Liver (tissue), 9 donors: ENCODE data around the gene MED27. TPM values are rescaled to one million over a fixed set of nuclear protein-coding genes. Genes with fewer than 3 reads are reported as not detected.

ENCODE experiments used
- DNase-seq: peaks from one replicate; pipeline ENCODE4 v3.0.0-alpha.2; 2017; ENCODE audit warnings: low spot score
- H3K27ac ChIP-seq, 2 donors: one replicate each; pipeline ENCODE4 v1.7.0; 2013; ENCODE audit warnings: inconsistent platforms in 2 of 2, low read length in 2 of 2, control low read depth in 1 of 2, low read depth in 1 of 2, mild to moderate bottlenecking in 1 of 2
- H3K27me3 ChIP-seq, 4 donors: one replicate each; pipeline versions ENCODE4 v1.6.1 to v1.7.0; 2013; ENCODE audit warnings: low read length in 3 of 4, inconsistent platforms in 1 of 4, mild to moderate bottlenecking in 1 of 4, moderate library complexity in 1 of 4; ENCODE audit not compliant: control insufficient read depth in 4 of 4, insufficient read depth in 4 of 4
- H3K36me3 ChIP-seq, 4 donors: one replicate each; pipeline versions ENCODE4 v1.6.1 to v1.7.0; 2013; ENCODE audit warnings: low read length in 3 of 4, mild to moderate bottlenecking in 3 of 4, low read depth in 1 of 4, moderate library complexity in 1 of 4; ENCODE audit not compliant: control insufficient read depth in 4 of 4, insufficient read depth in 3 of 4
- H3K4me1 ChIP-seq, 4 donors: one replicate each; pipeline versions ENCODE4 v1.6.1 to v1.7.0; 2013; ENCODE audit warnings: low read length in 3 of 4, mild to moderate bottlenecking in 3 of 4, moderate library complexity in 1 of 4; ENCODE audit not compliant: control insufficient read depth in 4 of 4, insufficient read depth in 4 of 4
- H3K4me3 ChIP-seq, 3 donors: one replicate each; pipeline versions ENCODE4 v1.6.1 to v1.7.0; 2013; ENCODE audit warnings: low read length in 3 of 3, control low read depth in 1 of 3, low read depth in 1 of 3, mild to moderate bottlenecking in 1 of 3
- H3K9ac ChIP-seq, 2 donors: one replicate each; pipeline ENCODE4 v1.7.0; 2013; ENCODE audit warnings: low read length in 2 of 2, mild to moderate bottlenecking in 2 of 2, moderate library complexity in 2 of 2, control low read depth in 1 of 2, low read depth in 1 of 2
- H3K9me3 ChIP-seq, 4 donors: one replicate each; pipeline versions ENCODE4 v1.6.1 to v1.7.0; 2013; ENCODE audit warnings: low read length in 3 of 4; ENCODE audit not compliant: control insufficient read depth in 4 of 4
- EGR1 ChIP-seq, 2 donors: IDR thresholded peaks; 2 replicates each; pipeline ENCODE4 v1.6.1; 2016 to 2018; ENCODE audit warnings: antibody characterized with exemption in 2 of 2, low read depth in 2 of 2
- FOXA1 ChIP-seq: IDR thresholded peaks from 2 replicates; pipeline ENCODE4 v1.6.1; 2016; ENCODE audit warnings: antibody characterized with exemption
- FOXA2 ChIP-seq: IDR thresholded peaks from 2 replicates; pipeline ENCODE4 v1.6.1; 2016; ENCODE audit warnings: antibody characterized with exemption
- GABPA ChIP-seq, 2 donors: IDR thresholded peaks in 1 of 2; conservative IDR thresholded peaks in 1 of 2; 2 replicates each; pipeline ENCODE4 v1.6.1; 2016; ENCODE audit warnings: antibody characterized with exemption in 2 of 2, mild to moderate bottlenecking in 1 of 2, moderate library complexity in 1 of 2
- HNF4A ChIP-seq, 2 donors: conservative IDR thresholded peaks; 2 replicates each; pipeline ENCODE4 v1.6.1; 2016; ENCODE audit warnings: antibody characterized with exemption in 2 of 2, mild to moderate bottlenecking in 2 of 2
- HNF4G ChIP-seq: IDR thresholded peaks from 2 replicates; pipeline ENCODE4 v1.6.1; 2016; ENCODE audit warnings: antibody characterized with exemption
- JUND ChIP-seq, 2 donors: IDR thresholded peaks; 2 replicates each; pipeline ENCODE4 v1.6.1; 2016; ENCODE audit warnings: antibody characterized with exemption in 2 of 2
- NR2F2 ChIP-seq: IDR thresholded peaks from 2 replicates; pipeline ENCODE4 v1.6.1; 2016; ENCODE audit warnings: antibody characterized with exemption
- RAD21 ChIP-seq, 2 donors: IDR thresholded peaks; 2 replicates each; pipeline ENCODE4 v1.6.1; 2016; ENCODE audit warnings: antibody characterized with exemption in 2 of 2, mild to moderate bottlenecking in 2 of 2
- RXRA ChIP-seq, 2 donors: IDR thresholded peaks; 2 replicates each; pipeline ENCODE4 v1.6.1; 2017 to 2018; ENCODE audit warnings: antibody characterized with exemption in 2 of 2, mild to moderate bottlenecking in 1 of 2
- SP1 ChIP-seq: IDR thresholded peaks from 2 replicates; pipeline ENCODE4 v1.6.1; 2018; ENCODE audit warnings: antibody characterized with exemption, mild to moderate bottlenecking
- TAF1 ChIP-seq: conservative IDR thresholded peaks from 2 replicates; pipeline ENCODE4 v1.6.1; 2016; ENCODE audit warnings: antibody characterized with exemption, mild to moderate bottlenecking
- YY1 ChIP-seq: IDR thresholded peaks from 2 replicates; pipeline ENCODE4 v1.6.1; 2016; ENCODE audit warnings: antibody characterized with exemption, mild to moderate bottlenecking
- WGBS: extraction: QIAGEN DNeasy Blood & Tissue Kit; methylation state at CpG from one replicate; pipeline ENCODE4 v1.1.7; 2013; 5-methylcytosine and 5-hydroxymethylcytosine counted together
- polyA plus RNA-seq, 2 donors: library from polyadenylated mRNA; stranded (reverse) in 1 of 2; unstranded in 1 of 2; fragments of 200-250 nt in 1 of 2; fragments of >200 nt in 1 of 2; fragmentation: Nextera tagmentation in 1 of 2; extraction: Ambion mirVana in 1 of 2; gene quantifications; one replicate each; pipeline versions ENCODE4 v1.2.1 to v1.2.3, GENCODE V29; 2013 to 2015
- total RNA-seq, 2 donors: library from RNA; depleted of rRNA; stranded (reverse); fragments of >200 nt; gene quantifications; one replicate each; pipeline ENCODE4 v1.2.3, GENCODE V29; 2014
- TF ChIP-seq, protein P1 (sequence below): fragments of 150-350 bp; IDR thresholded peaks from 2 replicates; pipeline ENCODE4 v1.5.1; 2017; ENCODE audit warnings: improper control_type of control experiment, low read depth, low read length; ENCODE audit not compliant: missing input control
- TF ChIP-seq, protein P2 (sequence below): IDR thresholded peaks from 2 replicates; pipeline ENCODE4 v1.6.1; 2016; ENCODE audit warnings: antibody characterized with exemption, mild to moderate bottlenecking
- TF ChIP-seq, protein P3 (sequence below): IDR thresholded peaks from 2 replicates; pipeline ENCODE4 v1.6.1; 2016; ENCODE audit warnings: antibody characterized with exemption
- TF ChIP-seq, protein P4 (sequence below): IDR thresholded peaks from 2 replicates; pipeline ENCODE4 v1.6.1; 2016; ENCODE audit warnings: antibody characterized with exemption
- TF ChIP-seq, protein P5 (sequence below): IDR thresholded peaks from 2 replicates; pipeline ENCODE4 v1.6.1; 2016; ENCODE audit warnings: antibody characterized with exemption
- donor health status: healthy.
- donor health status: healthy.
- donor health status: healthy.
- donor health status: healthy.
- donor health status: healthy.

The MED27 gene
- total and polyA plus RNA-seq, 4 donors = 4.6 to 7.9 (median 5.5) TPM

DNA sequence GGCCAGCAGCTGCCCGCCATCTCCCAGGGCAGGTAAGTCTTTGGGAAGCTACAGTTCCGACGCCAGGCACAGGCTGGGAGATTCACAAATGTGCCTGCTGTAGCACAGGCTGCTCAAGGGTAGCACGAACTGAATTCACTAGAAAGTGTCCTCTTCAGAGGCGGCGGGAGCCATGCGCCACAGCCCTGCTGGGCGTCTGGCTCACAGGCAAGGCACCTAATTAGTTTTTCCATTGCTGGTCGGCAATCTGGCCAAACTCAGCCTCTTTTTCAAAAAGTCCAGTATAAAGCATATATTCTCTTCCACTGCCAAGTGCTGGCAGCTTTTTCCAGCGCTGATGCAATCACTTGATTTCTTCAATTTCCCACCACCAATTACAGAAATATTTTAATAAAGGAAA is 210.9 kb downstream of the MED27 start (continued):
- TF ChIP-seq HNF4G = no peak

DNA sequence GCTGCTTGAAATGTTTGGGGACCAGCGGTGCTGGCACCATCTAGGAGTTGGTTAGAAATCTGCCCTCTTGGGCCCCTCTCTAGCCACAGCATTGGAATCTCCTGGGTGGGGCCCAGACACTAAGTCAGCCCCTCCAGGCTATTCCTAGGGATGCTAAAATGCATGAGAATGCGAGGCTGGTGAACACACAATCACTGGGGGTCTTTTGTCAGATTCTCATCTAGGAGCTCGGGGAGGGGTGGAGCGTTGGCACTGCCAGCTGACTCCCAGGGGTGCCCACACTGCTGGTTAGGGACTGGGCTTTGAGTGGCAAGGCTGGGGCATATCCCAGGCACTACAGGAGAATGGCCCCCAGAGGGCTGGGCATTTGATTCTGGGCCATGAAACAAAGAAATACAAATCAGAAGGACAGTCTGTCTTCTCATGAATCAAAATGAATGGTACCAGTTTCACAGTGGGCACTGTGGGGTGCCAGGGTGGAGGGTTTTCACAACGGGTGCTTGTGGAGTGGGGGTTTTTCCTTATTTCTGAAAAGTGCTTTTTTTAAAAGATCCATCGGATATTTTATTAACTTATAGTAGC is 212.0 kb downstream of the MED27 start:
- TF ChIP-seq FOXA1 = no peak
- TF ChIP-seq NR2F2 = no peak
- TF ChIP-seq GABPA (IDR thresholded peaks at IDR 0.05 in 1 of 2, conservative IDR thresholded peaks at IDR 0.05 in 1 of 2) = no peak
- no peak for TF ChIP-seq FOXA2
- TF ChIP-seq, protein P1, sequence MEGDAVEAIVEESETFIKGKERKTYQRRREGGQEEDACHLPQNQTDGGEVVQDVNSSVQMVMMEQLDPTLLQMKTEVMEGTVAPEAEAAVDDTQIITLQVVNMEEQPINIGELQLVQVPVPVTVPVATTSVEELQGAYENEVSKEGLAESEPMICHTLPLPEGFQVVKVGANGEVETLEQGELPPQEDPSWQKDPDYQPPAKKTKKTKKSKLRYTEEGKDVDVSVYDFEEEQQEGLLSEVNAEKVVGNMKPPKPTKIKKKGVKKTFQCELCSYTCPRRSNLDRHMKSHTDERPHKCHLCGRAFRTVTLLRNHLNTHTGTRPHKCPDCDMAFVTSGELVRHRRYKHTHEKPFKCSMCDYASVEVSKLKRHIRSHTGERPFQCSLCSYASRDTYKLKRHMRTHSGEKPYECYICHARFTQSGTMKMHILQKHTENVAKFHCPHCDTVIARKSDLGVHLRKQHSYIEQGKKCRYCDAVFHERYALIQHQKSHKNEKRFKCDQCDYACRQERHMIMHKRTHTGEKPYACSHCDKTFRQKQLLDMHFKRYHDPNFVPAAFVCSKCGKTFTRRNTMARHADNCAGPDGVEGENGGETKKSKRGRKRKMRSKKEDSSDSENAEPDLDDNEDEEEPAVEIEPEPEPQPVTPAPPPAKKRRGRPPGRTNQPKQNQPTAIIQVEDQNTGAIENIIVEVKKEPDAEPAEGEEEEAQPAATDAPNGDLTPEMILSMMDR = no peak
- TF ChIP-seq RXRA (IDR thresholded peaks at IDR 0.05) = no peak
- TF ChIP-seq SP1 = no peak
- no peak for TF ChIP-seq TAF1
- no peak for TF ChIP-seq HNF4G
- no peak for TF ChIP-seq JUND (IDR thresholded peaks at IDR 0.05)
- TF ChIP-seq EGR1 (IDR thresholded peaks at IDR 0.05; ENCODE audit: low read depth in 2 of 2) = no peak
- TF ChIP-seq, protein P2, sequence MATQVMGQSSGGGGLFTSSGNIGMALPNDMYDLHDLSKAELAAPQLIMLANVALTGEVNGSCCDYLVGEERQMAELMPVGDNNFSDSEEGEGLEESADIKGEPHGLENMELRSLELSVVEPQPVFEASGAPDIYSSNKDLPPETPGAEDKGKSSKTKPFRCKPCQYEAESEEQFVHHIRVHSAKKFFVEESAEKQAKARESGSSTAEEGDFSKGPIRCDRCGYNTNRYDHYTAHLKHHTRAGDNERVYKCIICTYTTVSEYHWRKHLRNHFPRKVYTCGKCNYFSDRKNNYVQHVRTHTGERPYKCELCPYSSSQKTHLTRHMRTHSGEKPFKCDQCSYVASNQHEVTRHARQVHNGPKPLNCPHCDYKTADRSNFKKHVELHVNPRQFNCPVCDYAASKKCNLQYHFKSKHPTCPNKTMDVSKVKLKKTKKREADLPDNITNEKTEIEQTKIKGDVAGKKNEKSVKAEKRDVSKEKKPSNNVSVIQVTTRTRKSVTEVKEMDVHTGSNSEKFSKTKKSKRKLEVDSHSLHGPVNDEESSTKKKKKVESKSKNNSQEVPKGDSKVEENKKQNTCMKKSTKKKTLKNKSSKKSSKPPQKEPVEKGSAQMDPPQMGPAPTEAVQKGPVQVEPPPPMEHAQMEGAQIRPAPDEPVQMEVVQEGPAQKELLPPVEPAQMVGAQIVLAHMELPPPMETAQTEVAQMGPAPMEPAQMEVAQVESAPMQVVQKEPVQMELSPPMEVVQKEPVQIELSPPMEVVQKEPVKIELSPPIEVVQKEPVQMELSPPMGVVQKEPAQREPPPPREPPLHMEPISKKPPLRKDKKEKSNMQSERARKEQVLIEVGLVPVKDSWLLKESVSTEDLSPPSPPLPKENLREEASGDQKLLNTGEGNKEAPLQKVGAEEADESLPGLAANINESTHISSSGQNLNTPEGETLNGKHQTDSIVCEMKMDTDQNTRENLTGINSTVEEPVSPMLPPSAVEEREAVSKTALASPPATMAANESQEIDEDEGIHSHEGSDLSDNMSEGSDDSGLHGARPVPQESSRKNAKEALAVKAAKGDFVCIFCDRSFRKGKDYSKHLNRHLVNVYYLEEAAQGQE = no peak
- TF ChIP-seq, protein P3, sequence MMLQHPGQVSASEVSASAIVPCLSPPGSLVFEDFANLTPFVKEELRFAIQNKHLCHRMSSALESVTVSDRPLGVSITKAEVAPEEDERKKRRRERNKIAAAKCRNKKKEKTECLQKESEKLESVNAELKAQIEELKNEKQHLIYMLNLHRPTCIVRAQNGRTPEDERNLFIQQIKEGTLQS = no peak
- TF ChIP-seq YY1 = no peak
- TF ChIP-seq, protein P4, sequence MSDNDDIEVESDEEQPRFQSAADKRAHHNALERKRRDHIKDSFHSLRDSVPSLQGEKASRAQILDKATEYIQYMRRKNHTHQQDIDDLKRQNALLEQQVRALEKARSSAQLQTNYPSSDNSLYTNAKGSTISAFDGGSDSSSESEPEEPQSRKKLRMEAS = no peak
- TF ChIP-seq, protein P5, sequence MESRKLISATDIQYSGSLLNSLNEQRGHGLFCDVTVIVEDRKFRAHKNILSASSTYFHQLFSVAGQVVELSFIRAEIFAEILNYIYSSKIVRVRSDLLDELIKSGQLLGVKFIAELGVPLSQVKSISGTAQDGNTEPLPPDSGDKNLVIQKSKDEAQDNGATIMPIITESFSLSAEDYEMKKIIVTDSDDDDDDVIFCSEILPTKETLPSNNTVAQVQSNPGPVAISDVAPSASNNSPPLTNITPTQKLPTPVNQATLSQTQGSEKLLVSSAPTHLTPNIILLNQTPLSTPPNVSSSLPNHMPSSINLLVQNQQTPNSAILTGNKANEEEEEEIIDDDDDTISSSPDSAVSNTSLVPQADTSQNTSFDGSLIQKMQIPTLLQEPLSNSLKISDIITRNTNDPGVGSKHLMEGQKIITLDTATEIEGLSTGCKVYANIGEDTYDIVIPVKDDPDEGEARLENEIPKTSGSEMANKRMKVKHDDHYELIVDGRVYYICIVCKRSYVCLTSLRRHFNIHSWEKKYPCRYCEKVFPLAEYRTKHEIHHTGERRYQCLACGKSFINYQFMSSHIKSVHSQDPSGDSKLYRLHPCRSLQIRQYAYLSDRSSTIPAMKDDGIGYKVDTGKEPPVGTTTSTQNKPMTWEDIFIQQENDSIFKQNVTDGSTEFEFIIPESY = no peak
- TF ChIP-seq HNF4A (conservative IDR thresholded peaks at IDR 0.05) = no peak
- no peak for TF ChIP-seq RAD21 (IDR thresholded peaks at IDR 0.05)
- H3K36me3 ChIP-seq = peaks cover 0 to 4% (median 2%) of the 10 kb centered on the region in 4 donors
- no peaks in the 10 kb centered on the region for H3K4me1 ChIP-seq
- H3K27ac ChIP-seq = no peak overlapping the region
- no peaks in the 10 kb centered on the region for H3K27me3 ChIP-seq
- no peaks in the 10 kb centered on the region for H3K9me3 ChIP-seq
- H3K9ac ChIP-seq = no peak overlapping the region
- WGBS = 97% methylated on average over 6 of the region's 6 CpGs
- no peak overlapping the region for H3K4me3 ChIP-seq
- no peak for DNase-seq
